Astrocyte (in vitro differentiated cells and primary cell): ENCODE results near the gene TJP1. TPM values are rescaled to one million over a fixed set of nuclear protein-coding genes. Genes with fewer than 3 reads are reported as not detected.

Source experiments
- DNase-seq: peaks from one replicate; pipeline ENCODE4 v3.0.0-alpha.2; 2010; ENCODE audit warnings: low read depth
- FAIRE-seq: peaks from 2 replicates; lab custom pipeline; 2011; peaks lifted over from hg19 to GRCh38; lab: Jason Lieb, UNC
- H2AFZ ChIP-seq: 2 replicates; pipeline ENCODE4 v1.6.0; 2012; ENCODE audit warnings: low read depth, low read length, inconsistent platforms
- H3K27ac ChIP-seq: 2 replicates; pipeline ENCODE4 v1.5.1; 2011; ENCODE audit warnings: low read depth, low read length, inconsistent platforms
- H3K27me3 ChIP-seq: 2 replicates; pipeline ENCODE4 v1.6.0; 2011; ENCODE audit warnings: low read length, inconsistent platforms; ENCODE audit not compliant: insufficient read depth
- H3K36me3 ChIP-seq: 2 replicates; pipeline ENCODE4 v1.5.1; 2011; ENCODE audit warnings: low read length, inconsistent platforms; ENCODE audit not compliant: insufficient read depth
- H3K4me1 ChIP-seq: 2 replicates; pipeline ENCODE4 v1.5.1; 2011; ENCODE audit warnings: low read length, inconsistent platforms; ENCODE audit not compliant: insufficient read depth
- H3K4me2 ChIP-seq: 2 replicates; pipeline ENCODE4 v1.6.0; 2012; ENCODE audit warnings: low read length, inconsistent platforms
- H3K4me3 ChIP-seq: 2 replicates; pipeline ENCODE4 v1.5.1; 2011; ENCODE audit warnings: low read depth, mild to moderate bottlenecking, low read length, inconsistent platforms; ENCODE audit not compliant: insufficient read depth
- H3K79me2 ChIP-seq: 2 replicates; pipeline ENCODE4 v1.6.0; 2012; ENCODE audit warnings: mild to moderate bottlenecking, low read length, inconsistent platforms; ENCODE audit not compliant: insufficient read depth
- H3K9ac ChIP-seq: 2 replicates; pipeline ENCODE4 v1.6.0; 2012; ENCODE audit warnings: mild to moderate bottlenecking, low read length, inconsistent platforms
- H3K9me3 ChIP-seq: 2 replicates; pipeline ENCODE4 v1.5.1; 2012; ENCODE audit warnings: low read depth, mild to moderate bottlenecking, low read length, inconsistent platforms; ENCODE audit not compliant: insufficient read depth
- H4K20me1 ChIP-seq: 2 replicates; pipeline ENCODE4 v1.6.0; 2012; ENCODE audit warnings: low read length, inconsistent platforms; ENCODE audit not compliant: insufficient read depth
- H3K27ac Mint-ChIP-seq: one replicate; pipeline ENCODE4 v1.8.0; 2021; ENCODE audit warnings: mild to moderate bottlenecking, mixed read lengths; ENCODE audit not compliant: unreplicated experiment
- H3K27me3 Mint-ChIP-seq: one replicate; pipeline ENCODE4 v1.8.0; 2021; ENCODE audit warnings: low read depth, mixed read lengths; ENCODE audit not compliant: unreplicated experiment
- H3K36me3 Mint-ChIP-seq: one replicate; pipeline ENCODE4 v1.8.0; 2021; ENCODE audit warnings: low read depth, mixed read lengths; ENCODE audit not compliant: unreplicated experiment
- H3K4me1 Mint-ChIP-seq: one replicate; pipeline ENCODE4 v1.8.0; 2021; ENCODE audit warnings: low read depth, mixed read lengths; ENCODE audit not compliant: unreplicated experiment
- H3K4me3 Mint-ChIP-seq: one replicate; pipeline ENCODE4 v1.8.0; 2021; ENCODE audit warnings: mild to moderate bottlenecking, moderate library complexity, mixed read lengths; ENCODE audit not compliant: unreplicated experiment
- H3K9me3 Mint-ChIP-seq: one replicate; pipeline ENCODE4 v1.8.0; 2021; ENCODE audit warnings: mild to moderate bottlenecking, mixed read lengths; ENCODE audit not compliant: unreplicated experiment
- EZH2 ChIP-seq: IDR thresholded peaks from 2 replicates; pipeline ENCODE4 v1.6.1; 2012; ENCODE audit warnings: mild to moderate bottlenecking, low read length, inconsistent platforms; ENCODE audit not compliant: insufficient read depth
- total RNA-seq: library from RNA; stranded (reverse); gene quantifications from 2 replicates; pipeline ENCODE4 v1.2.1, GENCODE V29; 2021
- TF ChIP-seq, protein P1 (sequence below): IDR thresholded peaks from 2 replicates; pipeline ENCODE4 v1.5.1; 2011; ENCODE audit warnings: low read depth, mild to moderate bottlenecking, inconsistent platforms, low read length, moderate library complexity; ENCODE audit not compliant: insufficient read depth

Gene TJP1
- total RNA-seq, 1 donor from 2014 or later, result 137 TPM

DNA sequence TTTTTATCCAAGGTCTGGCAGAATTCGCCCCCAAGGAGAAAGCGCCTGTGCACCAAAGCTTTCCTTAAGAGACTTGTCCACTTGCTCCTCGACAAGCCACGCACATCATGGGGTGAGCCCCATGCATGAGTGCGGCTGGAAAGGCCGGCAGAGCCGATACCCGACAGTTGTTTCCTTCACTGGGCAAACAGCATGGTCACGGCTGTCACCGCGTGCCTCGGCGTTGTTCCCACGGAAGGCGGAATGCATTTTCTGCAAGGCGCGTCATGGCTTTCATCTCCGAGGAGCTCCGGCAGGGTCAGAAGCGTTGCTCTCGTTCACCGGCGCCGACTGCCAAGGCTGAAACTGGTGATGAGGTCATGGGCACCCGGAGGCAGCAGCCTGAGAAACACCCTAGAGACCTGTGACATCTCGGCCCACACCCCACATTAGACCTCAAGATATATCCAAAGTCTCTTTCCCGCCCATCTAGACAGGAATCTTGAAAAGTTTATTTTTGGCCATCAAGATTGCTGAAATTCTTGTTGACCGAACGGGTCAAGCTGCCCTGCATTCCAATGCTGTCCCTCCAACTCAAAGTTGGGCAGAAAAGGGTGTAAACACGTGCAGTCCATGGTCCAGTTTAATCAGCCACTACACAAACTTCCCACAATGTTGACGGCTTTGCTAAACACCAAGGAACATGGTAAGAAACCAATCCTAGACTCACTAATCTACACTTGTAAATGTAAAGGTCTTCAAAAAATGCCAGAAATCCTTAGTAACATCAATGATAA is 604 bp upstream of the TJP1 start:
- TF ChIP-seq, protein P1, sequence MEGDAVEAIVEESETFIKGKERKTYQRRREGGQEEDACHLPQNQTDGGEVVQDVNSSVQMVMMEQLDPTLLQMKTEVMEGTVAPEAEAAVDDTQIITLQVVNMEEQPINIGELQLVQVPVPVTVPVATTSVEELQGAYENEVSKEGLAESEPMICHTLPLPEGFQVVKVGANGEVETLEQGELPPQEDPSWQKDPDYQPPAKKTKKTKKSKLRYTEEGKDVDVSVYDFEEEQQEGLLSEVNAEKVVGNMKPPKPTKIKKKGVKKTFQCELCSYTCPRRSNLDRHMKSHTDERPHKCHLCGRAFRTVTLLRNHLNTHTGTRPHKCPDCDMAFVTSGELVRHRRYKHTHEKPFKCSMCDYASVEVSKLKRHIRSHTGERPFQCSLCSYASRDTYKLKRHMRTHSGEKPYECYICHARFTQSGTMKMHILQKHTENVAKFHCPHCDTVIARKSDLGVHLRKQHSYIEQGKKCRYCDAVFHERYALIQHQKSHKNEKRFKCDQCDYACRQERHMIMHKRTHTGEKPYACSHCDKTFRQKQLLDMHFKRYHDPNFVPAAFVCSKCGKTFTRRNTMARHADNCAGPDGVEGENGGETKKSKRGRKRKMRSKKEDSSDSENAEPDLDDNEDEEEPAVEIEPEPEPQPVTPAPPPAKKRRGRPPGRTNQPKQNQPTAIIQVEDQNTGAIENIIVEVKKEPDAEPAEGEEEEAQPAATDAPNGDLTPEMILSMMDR, result no peak
- no peak for TF ChIP-seq EZH2
- Mint-ChIP-seq H3K4me3 (peak overlapping the region; percentile 86), H3K27ac (peak overlapping the region; percentile 96), H3K4me1 (peaks cover 27% of the 10 kb centered on the region), H3K27me3 (no peaks in the 10 kb centered on the region), H3K36me3 (no peaks in the 10 kb centered on the region), H3K9me3 (no peaks in the 10 kb centered on the region)
- Histone ChIP-seq H3K9ac (peak overlapping the region; percentile 82), H3K27ac (peak overlapping the region; percentile 94), H3K9me3 (no peaks in the 10 kb centered on the region), H3K4me1 (peaks cover 14% of the 10 kb centered on the region), H3K4me2 (peak overlapping the region; percentile 99), H3K27me3 (peaks cover 5% of the 10 kb centered on the region), H3K36me3 (no peaks in the 10 kb centered on the region), H3K79me2 (peaks cover 37% of the 10 kb centered on the region), H4K20me1 (peaks cover 33% of the 10 kb centered on the region), H3K4me3 (peak overlapping the region; percentile 78), H2AFZ (peak overlapping the region; percentile 88)
- FAIRE-seq (peak; percentile 47), DNase-seq (peak; percentile 80)

DNA sequence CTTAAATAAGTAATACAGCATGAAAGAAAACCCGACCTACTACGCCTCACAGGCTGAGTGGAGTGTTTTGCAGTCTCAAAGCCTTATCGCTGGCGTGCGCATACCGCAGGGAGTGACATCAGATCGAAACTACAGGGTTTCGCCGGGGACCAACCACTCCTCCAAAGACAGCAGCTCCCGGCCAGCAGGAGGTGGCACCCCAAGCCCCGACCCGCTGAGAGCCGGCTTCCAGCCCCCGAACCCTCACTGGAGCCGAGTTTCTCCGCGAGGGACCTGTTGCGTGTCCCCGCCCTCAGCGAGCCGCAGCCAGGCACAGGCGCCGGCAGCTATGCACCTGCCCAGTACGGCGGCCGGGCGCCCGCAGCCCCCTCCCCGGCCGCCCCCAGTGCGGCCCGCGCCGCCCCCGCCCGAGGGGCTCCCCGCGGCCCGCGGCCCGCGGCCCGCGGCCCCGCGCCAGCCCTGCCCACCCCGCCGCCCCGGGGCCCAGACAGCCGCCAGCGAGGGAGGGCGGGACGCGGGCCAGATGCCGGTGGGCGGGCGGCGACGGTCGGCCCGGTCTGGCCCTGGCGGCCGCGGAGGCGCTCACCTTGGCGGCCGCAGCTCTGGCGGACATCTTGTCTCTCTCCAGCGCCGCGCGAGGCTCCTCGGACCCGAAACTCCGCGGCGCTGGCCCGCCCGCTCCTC is 710 bp downstream of the TJP1 start:
- Histone ChIP-seq H3K9ac (peak overlapping the region; percentile 82), H3K36me3 (no peaks in the 10 kb centered on the region), H4K20me1 (peaks cover 46% of the 10 kb centered on the region), H3K79me2 (peaks cover 50% of the 10 kb centered on the region), H3K9me3 (no peaks in the 10 kb centered on the region), H3K27ac (peak overlapping the region; percentile 94), H3K27me3 (peaks cover 5% of the 10 kb centered on the region), H2AFZ (peak overlapping the region; percentile 54), H3K4me1 (peaks cover 14% of the 10 kb centered on the region), H3K4me3 (peak overlapping the region; percentile 79), H3K4me2 (peak overlapping the region; percentile 87)
- Mint-ChIP-seq H3K9me3 (no peaks in the 10 kb centered on the region), H3K4me3 (peak overlapping the region; percentile 91), H3K36me3 (no peaks in the 10 kb centered on the region), H3K27ac (peak overlapping the region; percentile 89), H3K4me1 (peaks cover 32% of the 10 kb centered on the region), H3K27me3 (no peaks in the 10 kb centered on the region)
- DNase-seq (peak; percentile 82), FAIRE-seq (no peak)
- TF ChIP-seq EZH2, result no peak
- TF ChIP-seq, protein P1, result no peak
